ENCODE data around the gene FITM1. TPM values are rescaled to one million over a fixed set of nuclear protein-coding genes. Genes with fewer than 3 reads are reported as not detected.

FITM1 gene
- total RNA-seq, 4 donors from 2014 or later = 0.27 to 0.67 TPM; not detected in 2

- Histone ChIP-seq H3K4me1 (peaks cover 0 to 45% (median 24%) of the 10 kb centered on the region in 3 donors), H3K4me3 (no peak overlapping the region), H3K27me3 (no peaks in the 10 kb centered on the region), H3K9me3 (no peaks in the 10 kb centered on the region), H3K36me3 (peaks cover 0 to 76% of the 10 kb centered on the region in 2 donors), H3K27ac (peak overlapping the region in 3 of 4 donors; percentile 91 to 92 (median 91))
- TF ChIP-seq POLR2AphosphoS5 (IDR thresholded peaks at IDR 0.05) (no peak), POLR2A (IDR thresholded peaks at IDR 0.05) (no peak), EP300 (IDR thresholded peaks at IDR 0.05) (no peak), CTCF (IDR thresholded peaks at IDR 0.05) (no peak)
- no peak for ATAC-seq
- 60 to 80% methylated on average over 2 of the region's 11 CpGs for WGBS, 2 donors (ENCODE audit: low coverage in 1 of 2)
Observed at GRCh38 chr14:24159777-24160498, 29.5 kb downstream of the FITM1 start.

GRCh38 chr14:24160499-24160849 is 30.0 kb downstream of the FITM1 start:
- WGBS, 2 donors (ENCODE audit: low coverage in 1 of 2) = 100% methylated on average over 1 of the region's 4 CpGs; no CpG with 5 or more reads in 1 of the 2 donors
- Histone ChIP-seq H3K9me3 (no peaks in the 10 kb centered on the region), H3K36me3 (peaks cover 0 to 76% of the 10 kb centered on the region in 2 donors), H3K4me1 (peaks cover 0 to 50% (median 24%) of the 10 kb centered on the region in 3 donors), H3K4me3 (no peak overlapping the region), H3K27ac (peak overlapping the region; percentile 13 to 92 (median 91)), H3K27me3 (no peaks in the 10 kb centered on the region)
- no peak for TF ChIP-seq CTCF (IDR thresholded peaks at IDR 0.05)
- TF ChIP-seq EP300 (IDR thresholded peaks at IDR 0.05) = no peak
- no peak for TF ChIP-seq POLR2AphosphoS5 (IDR thresholded peaks at IDR 0.05)
- TF ChIP-seq POLR2A (IDR thresholded peaks at IDR 0.05) = no peak
- no peak for ATAC-seq

DNA sequence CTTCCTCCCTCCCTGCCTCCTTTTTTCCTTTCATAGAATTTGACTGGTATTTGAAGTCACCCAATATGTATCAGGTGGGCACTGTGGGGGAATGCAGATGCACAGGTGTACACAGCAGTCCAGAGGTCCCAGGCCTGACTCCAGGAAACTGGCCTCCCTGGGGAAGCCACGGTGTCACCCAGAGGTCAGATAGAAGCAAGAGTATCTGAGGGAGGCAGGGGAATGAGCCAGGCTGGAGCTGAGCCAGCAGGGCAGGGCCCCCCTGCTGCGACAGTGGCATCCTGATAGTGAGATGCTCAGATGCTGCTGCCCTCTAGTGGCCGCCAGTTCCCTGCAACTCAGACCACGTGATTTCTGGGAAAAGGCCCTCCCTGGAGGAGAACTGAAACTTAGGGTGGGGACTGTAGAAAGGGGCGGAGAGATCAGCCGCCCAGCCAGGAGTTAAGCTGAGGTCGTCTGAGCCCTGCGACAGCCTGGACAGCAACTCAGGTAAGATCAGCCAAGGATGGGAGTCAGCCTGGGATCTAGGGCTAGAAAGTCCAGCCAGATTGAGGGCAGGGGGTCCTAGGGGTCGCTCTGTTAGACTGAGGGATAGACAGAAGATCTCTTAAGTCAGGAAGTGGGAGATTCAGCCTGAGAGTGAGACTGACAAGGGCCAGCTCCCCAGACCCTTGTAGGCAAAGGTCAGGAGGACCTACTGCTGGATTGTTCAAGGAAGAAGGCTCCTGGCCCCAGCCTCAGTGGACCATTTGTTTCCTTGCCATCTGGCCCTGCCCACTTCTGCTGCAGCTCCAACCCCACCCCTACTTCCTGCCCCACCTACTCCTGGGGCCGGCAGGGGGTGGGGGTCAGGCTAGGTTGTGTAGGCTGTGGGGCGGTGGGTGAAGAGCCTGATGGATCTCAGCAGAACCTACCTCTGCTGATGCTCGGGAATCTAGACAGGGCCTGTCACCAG is 30.7 kb downstream of the FITM1 start, which contains the start of gene IRF9:
Gene IRF9 (plus strand): TSS at position 416 of the 955 bp plus-strand sequence. CDS start 880 bp downstream, outside the sequence.
- H3K4me3 ChIP-seq = peak within 1 kb of the TSS; percentile 67 to 71
- peaks cover 0 to 76% of the 10 kb centered on the region in 2 donors for H3K36me3 ChIP-seq
- H3K27ac ChIP-seq = peak within 1 kb of the TSS; percentile 81 to 92 (median 91)
- no peaks in the 10 kb centered on the region for H3K27me3 ChIP-seq
- peak; percentile 94 for ATAC-seq
- no peaks in the 10 kb centered on the region for H3K9me3 ChIP-seq
- peaks cover 0 to 50% (median 24%) of the 10 kb centered on the region in 3 donors for H3K4me1 ChIP-seq
- peak; percentile 97 for TF ChIP-seq POLR2AphosphoS5 (IDR thresholded peaks at IDR 0.05)
- no peak for TF ChIP-seq EP300 (IDR thresholded peaks at IDR 0.05)
- TF ChIP-seq CTCF (IDR thresholded peaks at IDR 0.05) = peak in 3 of 4 experiments; percentile 92 to 99 (median 97)
- peak; percentile 32 to 40 for TF ChIP-seq POLR2A (IDR thresholded peaks at IDR 0.05)
- 2 to 20% methylated on average over 1 to 7 of the region's 12 CpGs for WGBS, 2 donors (ENCODE audit: low coverage in 1 of 2)

DNA sequence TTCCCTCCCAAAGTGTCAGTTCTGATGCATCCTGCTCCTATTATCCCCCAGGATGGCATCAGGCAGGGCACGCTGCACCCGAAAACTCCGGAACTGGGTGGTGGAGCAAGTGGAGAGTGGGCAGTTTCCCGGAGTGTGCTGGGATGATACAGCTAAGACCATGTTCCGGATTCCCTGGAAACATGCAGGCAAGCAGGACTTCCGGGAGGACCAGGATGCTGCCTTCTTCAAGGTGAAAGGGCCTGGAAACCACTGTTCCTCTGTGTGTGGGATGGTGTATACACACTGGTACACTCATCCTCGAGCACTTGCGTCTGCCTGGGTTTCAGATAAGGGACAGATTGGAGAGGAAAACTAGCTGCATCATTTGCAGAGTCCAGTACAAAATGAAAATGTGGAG is 31.6 kb downstream of the FITM1 start:
- no peak for TF ChIP-seq EP300 (IDR thresholded peaks at IDR 0.05)
- H3K27ac ChIP-seq = peak overlapping the region; percentile 81 to 92 (median 91)
- WGBS, 2 donors (ENCODE audit: low coverage in 1 of 2) = 29% methylated on average over 6 of the region's 8 CpGs; no CpG with 5 or more reads in 1 of the 2 donors

GRCh38 chr14:24164518-24164991 is 34.1 kb downstream of the FITM1 start:
- Histone ChIP-seq H3K27me3 (no peaks in the 10 kb centered on the region), H3K4me3 (no peak overlapping the region), H3K36me3 (peaks cover 0 to 80% of the 10 kb centered on the region in 2 donors), H3K4me1 (peaks cover 0 to 50% (median 24%) of the 10 kb centered on the region in 3 donors), H3K27ac (no peak overlapping the region), H3K9me3 (no peaks in the 10 kb centered on the region)
- TF ChIP-seq POLR2A (IDR thresholded peaks at IDR 0.05) (no peak), POLR2AphosphoS5 (IDR thresholded peaks at IDR 0.05) (no peak), EP300 (IDR thresholded peaks at IDR 0.05) (no peak), CTCF (IDR thresholded peaks at IDR 0.05) (no peak)
- no peak for ATAC-seq
- WGBS, 2 donors (ENCODE audit: low coverage in 1 of 2) = 90% methylated on average over 7 of the region's 14 CpGs; no CpG with 5 or more reads in 1 of the 2 donors

More for the DNA sequence above, 31.6 kb downstream of the FITM1 start:
- Histone ChIP-seq H3K27me3 (no peaks in the 10 kb centered on the region), H3K4me3 (peak overlapping the region; percentile 67 to 71), H3K4me1 (peaks cover 0 to 50% (median 24%) of the 10 kb centered on the region in 3 donors), H3K36me3 (peaks cover 0 to 76% of the 10 kb centered on the region in 2 donors), H3K9me3 (no peaks in the 10 kb centered on the region)
- ATAC-seq = no peak
